Astrocyte (in vitro differentiated cells and primary cell): ENCODE measurements around the gene KMT2A.
"Not testable (repeated sequence)": the region's sequence is repeated elsewhere in the genome, so short reads cannot be mapped to it uniquely, and the experiment has no call there.

Source experiments
- CTCF ChIP-seq: IDR thresholded peaks from 2 replicates; pipeline ENCODE4 v1.5.1; 2011; ENCODE audit warnings: low read depth, mild to moderate bottlenecking, inconsistent platforms, low read length, moderate library complexity; ENCODE audit not compliant: insufficient read depth
- EZH2 ChIP-seq: IDR thresholded peaks from 2 replicates; pipeline ENCODE4 v1.6.1; 2012; ENCODE audit warnings: mild to moderate bottlenecking, low read length, inconsistent platforms; ENCODE audit not compliant: insufficient read depth

- TF ChIP-seq CTCF, EZH2: not testable (repeated sequence)
Measured at GRCh38 chr11:118571701-118572060, 135.4 kb downstream of the KMT2A start.
